ENCODE measurements around the gene SLC35F3. TPM values are rescaled to one million over a fixed set of nuclear protein-coding genes. Genes with fewer than 3 reads are reported as not detected.

The SLC35F3 gene
- total and polyA plus RNA-seq, 4 donors: 0.01 to 0.37 (median 0.08) TPM; not detected in 1

GRCh38 chr1:233998891-233999290 lies 94.4 kb downstream of the SLC35F3 start:
- Histone ChIP-seq H3K4me3 (ENCODE audit: low read depth in 1 of 3, low read length in 3 of 3) (no peak overlapping the region), H3K9me3 (ENCODE audit: control insufficient read depth in 4 of 4, low read length in 3 of 4) (no peaks in the 10 kb centered on the region), H3K4me1 (ENCODE audit: control insufficient read depth in 4 of 4, insufficient read depth in 4 of 4, low read length in 3 of 4) (no peaks in the 10 kb centered on the region), H3K9ac (ENCODE audit: low read depth in 1 of 2, low read length in 2 of 2) (no peak overlapping the region), H3K27me3 (ENCODE audit: control insufficient read depth in 4 of 4, insufficient read depth in 4 of 4, low read length in 3 of 4) (no peaks in the 10 kb centered on the region), H3K27ac (ENCODE audit: low read depth in 1 of 2, low read length in 2 of 2) (no peak overlapping the region), H3K36me3 (ENCODE audit: control insufficient read depth in 4 of 4, insufficient read depth in 3 of 4, low read depth in 1 of 4, low read length in 3 of 4) (no peaks in the 10 kb centered on the region)
- WGBS: 78% methylated on average over 6 of the region's 6 CpGs
- no peak for DNase-seq (ENCODE audit: low spot score)
- TF ChIP-seq GABPA (IDR thresholded peaks at IDR 0.05 in 1 of 2, conservative IDR thresholded peaks at IDR 0.05 in 1 of 2): no peak
- TF ChIP-seq JUND (IDR thresholded peaks at IDR 0.05): no peak
- TF ChIP-seq NR2F2 (IDR thresholded peaks at IDR 0.05): no peak

GRCh38 chr1:234000557-234001041 lies 96.1 kb downstream of the SLC35F3 start:
- DNase-seq (ENCODE audit: low spot score): no peak
- WGBS: 74% methylated on average over 5 of the region's 5 CpGs

GRCh38 chr1:234001817-234002216 lies 97.3 kb downstream of the SLC35F3 start:
- Histone ChIP-seq H3K9ac (ENCODE audit: low read depth in 1 of 2, low read length in 2 of 2) (no peak overlapping the region), H3K4me1 (ENCODE audit: control insufficient read depth in 4 of 4, insufficient read depth in 4 of 4, low read length in 3 of 4) (no peaks in the 10 kb centered on the region), H3K36me3 (ENCODE audit: control insufficient read depth in 4 of 4, insufficient read depth in 3 of 4, low read depth in 1 of 4, low read length in 3 of 4) (no peaks in the 10 kb centered on the region), H3K4me3 (ENCODE audit: low read depth in 1 of 3, low read length in 3 of 3) (no peak overlapping the region), H3K9me3 (ENCODE audit: control insufficient read depth in 4 of 4, low read length in 3 of 4) (no peaks in the 10 kb centered on the region), H3K27me3 (ENCODE audit: control insufficient read depth in 4 of 4, insufficient read depth in 4 of 4, low read length in 3 of 4) (peaks cover 0 to 2% (median 0%) of the 10 kb centered on the region in 4 donors), H3K27ac (ENCODE audit: low read depth in 1 of 2, low read length in 2 of 2) (no peak overlapping the region)
- no peak for DNase-seq (ENCODE audit: low spot score)
- TF ChIP-seq REST (IDR thresholded peaks at IDR 0.05): no peak
- no peak for TF ChIP-seq ZBTB33 (IDR thresholded peaks at IDR 0.05)
- no peak for TF ChIP-seq YY1 (IDR thresholded peaks at IDR 0.05)
- no peak for TF ChIP-seq ATF3 (IDR thresholded peaks at IDR 0.05)
- TF ChIP-seq CTCF (IDR thresholded peaks at IDR 0.05; ENCODE audit: low read depth, low read length, missing input control): no peak
- no peak for TF ChIP-seq EGR1 (IDR thresholded peaks at IDR 0.05; ENCODE audit: low read depth in 2 of 2)
- no peak for TF ChIP-seq HNF4A (conservative IDR thresholded peaks at IDR 0.05)

More at GRCh38 chr1:234000557-234001041, 96.1 kb downstream of the SLC35F3 start:
- TF ChIP-seq FOXA1 (IDR thresholded peaks at IDR 0.05) (no peak), RXRA (IDR thresholded peaks at IDR 0.05) (no peak), HNF4A (conservative IDR thresholded peaks at IDR 0.05) (no peak), CTCF (IDR thresholded peaks at IDR 0.05; ENCODE audit: low read depth, low read length, missing input control) (no peak)
- Histone ChIP-seq H3K4me3 (ENCODE audit: low read depth in 1 of 3, low read length in 3 of 3) (no peak overlapping the region), H3K27me3 (ENCODE audit: control insufficient read depth in 4 of 4, insufficient read depth in 4 of 4, low read length in 3 of 4) (no peaks in the 10 kb centered on the region), H3K27ac (ENCODE audit: low read depth in 1 of 2, low read length in 2 of 2) (no peak overlapping the region), H3K4me1 (ENCODE audit: control insufficient read depth in 4 of 4, insufficient read depth in 4 of 4, low read length in 3 of 4) (no peaks in the 10 kb centered on the region), H3K9ac (ENCODE audit: low read depth in 1 of 2, low read length in 2 of 2) (no peak overlapping the region), H3K9me3 (ENCODE audit: control insufficient read depth in 4 of 4, low read length in 3 of 4) (no peaks in the 10 kb centered on the region), H3K36me3 (ENCODE audit: control insufficient read depth in 4 of 4, insufficient read depth in 3 of 4, low read depth in 1 of 4, low read length in 3 of 4) (no peaks in the 10 kb centered on the region)
